K562 (cell line): ENCODE results near the gene MRPL40. TPM values are rescaled to one million over a fixed set of nuclear protein-coding genes. Genes with fewer than 3 reads are reported as not detected.

Experiments used
- ERF ChIP-seq: fragments of 450-650 bp; formaldehyde crosslinking; IDR thresholded peaks from 2 replicates; pipeline ENCODE4 v1.4.0; 2020; ENCODE audit warnings: mild to moderate bottlenecking, mixed read lengths
- FOXP1 ChIP-seq: sonication (generic); formaldehyde crosslinking; IDR thresholded peaks from 2 replicates; pipeline ENCODE4 v1.8.0; 2022; ENCODE audit warnings: mild to moderate bottlenecking, missing genetic modification reagents
- HMG20B ChIP-seq: fragments of 250-450 bp; sonication (Bioruptor Pico); IDR thresholded peaks from 2 replicates; pipeline ENCODE4 v1.5.0; 2021; ENCODE audit warnings: mild to moderate bottlenecking
- HNRNPH1 ChIP-seq: fragments of 200-400 bp; formaldehyde crosslinking; optimal IDR thresholded peaks from 2 replicates; pipeline ENCODE3; 2017; ENCODE audit warnings: low read depth, mild to moderate bottlenecking, low read length, moderate library complexity
- JUND ChIP-seq, 2 experiments: IDR thresholded peaks; 2 replicates in 1 of 2; 3 replicates in 1 of 2; pipeline ENCODE4 v1.6.1; 2011; ENCODE audit warnings: borderline replicate concordance in 2 of 2, low read depth in 2 of 2, low read length in 2 of 2, improper control_type of control experiment in 1 of 2, missing biosample characterization in 1 of 2, missing genetic modification characterization in 1 of 2, missing genetic modification reagents in 1 of 2
- LEF1 ChIP-seq: fragments of 450-650 bp; IDR thresholded peaks from 2 replicates; pipeline ENCODE4 v1.6.1; 2016; ENCODE audit warnings: mild to moderate bottlenecking
- MTF1 ChIP-seq: fragments of 250-450 bp; sonication (Bioruptor Pico); IDR thresholded peaks from 2 replicates; pipeline ENCODE4 v1.9.0; 2021; ENCODE audit warnings: moderate library complexity, mild to moderate bottlenecking, inconsistent platforms, borderline replicate concordance
- NFATC3 ChIP-seq: fragments of 450-650 bp; IDR thresholded peaks from 2 replicates; pipeline ENCODE4 v1.6.1; 2017; ENCODE audit warnings: mild to moderate bottlenecking
- NR2F6 ChIP-seq: fragments of 450-650 bp; formaldehyde crosslinking; IDR thresholded peaks from 2 replicates; pipeline ENCODE4 v1.4.0; 2020; ENCODE audit warnings: mild to moderate bottlenecking
- OTX1 ChIP-seq: fragments of 450-650 bp; formaldehyde crosslinking; IDR thresholded peaks from 2 replicates; pipeline ENCODE4 v1.4.0; 2022; ENCODE audit warnings: mild to moderate bottlenecking
- PCBP1 ChIP-seq: fragments of 200-400 bp; formaldehyde crosslinking; IDR thresholded peaks from 2 replicates; pipeline ENCODE4 v1.6.1; 2018; ENCODE audit warnings: mild to moderate bottlenecking, low read depth, low read length; ENCODE audit not compliant: poor library complexity, severe bottlenecking
- PYGO2 ChIP-seq: fragments of 450-650 bp; IDR thresholded peaks from 2 replicates; pipeline ENCODE4 v1.6.1; 2016; ENCODE audit warnings: mild to moderate bottlenecking, missing genetic modification characterization, moderate library complexity, missing compliant biosample characterization
- RAD21 ChIP-seq, 2 experiments: fragments of 250-450 bp in 1 of 2; fragments of 450-650 bp in 1 of 2; sonication (Bioruptor Pico) in 1 of 2; formaldehyde crosslinking in 1 of 2; IDR thresholded peaks in 1 of 2; conservative IDR thresholded peaks in 1 of 2; 2 replicates each; pipeline versions ENCODE4 v1.4.0 to v1.8.0; 2020 to 2022; ENCODE audit warnings: mild to moderate bottlenecking in 2 of 2, moderate library complexity in 1 of 2
- RAD51 ChIP-seq: fragments of 450-650 bp; IDR thresholded peaks from 2 replicates; pipeline ENCODE4 v1.7.1; 2016; ENCODE audit warnings: low read depth, mild to moderate bottlenecking, borderline replicate concordance
- TRIM28 ChIP-seq: fragments of 450-650 bp; IDR thresholded peaks from 2 replicates; pipeline ENCODE4 v1.6.1; 2017
- ZEB2 ChIP-seq: fragments of 450-650 bp; IDR thresholded peaks from 2 replicates; pipeline ENCODE4 v1.6.1; 2016
- ZNF445 ChIP-seq: fragments of 250-450 bp; sonication (Bioruptor Pico); IDR thresholded peaks from 2 replicates; pipeline ENCODE4 v1.4.0; 2020; ENCODE audit warnings: low read depth, mild to moderate bottlenecking, moderate library complexity
- ZNF586 ChIP-seq: fragments of 450-650 bp; formaldehyde crosslinking; conservative IDR thresholded peaks from 2 replicates; pipeline ENCODE4 v1.4.0; 2020; ENCODE audit warnings: mild to moderate bottlenecking, moderate library complexity
- polyA plus RNA-seq, 8 experiments: library from polyadenylated mRNA; depleted of rRNA in 4 of 8; stranded (reverse) in 5 of 8; unstranded in 3 of 8; fragments of >200 nt; fragmentation: Nextera tagmentation in 2 of 8; fragmentation: Illumina TruSeq in 1 of 8; extraction: Ambion mirVana in 2 of 8; extraction: Trizol in 1 of 8; gene quantifications; 2 replicates each; pipeline versions ENCODE4 v1.2.1 to v1.2.3, GENCODE V29; 2011 to 2014; ENCODE audit warnings: inconsistent platforms in 1 of 8, missing spikeins in 1 of 8
- total RNA-seq, 7 experiments: library from RNA; depleted of rRNA in 6 of 7; stranded (reverse); fragments of >200 nt in 6 of 7; fragmentation: Illumina TruSeq in 2 of 7; extraction: Trizol in 2 of 7; gene quantifications; 2 replicates each; pipeline versions ENCODE4 v1.2.1 to v1.2.3, GENCODE V29; 2011 to 2021; ENCODE audit warnings: low replicate concordance in 1 of 7
- TF ChIP-seq, protein P1 (sequence below): fragments of 250-450 bp; sonication (Bioruptor Pico); IDR thresholded peaks from 2 replicates; pipeline ENCODE4 v1.5.0; 2021
- TF ChIP-seq, protein P2 (sequence below): IDR thresholded peaks from 2 replicates; pipeline ENCODE4 v1.6.1; 2016; ENCODE audit warnings: missing genetic modification characterization, missing compliant biosample characterization
- TF ChIP-seq, protein P3 (sequence below): fragments of 250-450 bp; sonication (Bioruptor Pico); IDR thresholded peaks from 2 replicates; pipeline ENCODE4 v1.4.0; 2020
- TF ChIP-seq, protein P4 (sequence below): sonication (generic); formaldehyde crosslinking; IDR thresholded peaks from 2 replicates; pipeline ENCODE4 v1.8.0; 2022; ENCODE audit warnings: mild to moderate bottlenecking, missing genetic modification reagents, borderline replicate concordance

The MRPL40 gene
- total and polyA plus RNA-seq, 9 of the 15 experiments (the other 6 are each of a cell fraction or from before 2014, with no cell fraction given) = 132 to 652 (median 208) TPM

DNA sequence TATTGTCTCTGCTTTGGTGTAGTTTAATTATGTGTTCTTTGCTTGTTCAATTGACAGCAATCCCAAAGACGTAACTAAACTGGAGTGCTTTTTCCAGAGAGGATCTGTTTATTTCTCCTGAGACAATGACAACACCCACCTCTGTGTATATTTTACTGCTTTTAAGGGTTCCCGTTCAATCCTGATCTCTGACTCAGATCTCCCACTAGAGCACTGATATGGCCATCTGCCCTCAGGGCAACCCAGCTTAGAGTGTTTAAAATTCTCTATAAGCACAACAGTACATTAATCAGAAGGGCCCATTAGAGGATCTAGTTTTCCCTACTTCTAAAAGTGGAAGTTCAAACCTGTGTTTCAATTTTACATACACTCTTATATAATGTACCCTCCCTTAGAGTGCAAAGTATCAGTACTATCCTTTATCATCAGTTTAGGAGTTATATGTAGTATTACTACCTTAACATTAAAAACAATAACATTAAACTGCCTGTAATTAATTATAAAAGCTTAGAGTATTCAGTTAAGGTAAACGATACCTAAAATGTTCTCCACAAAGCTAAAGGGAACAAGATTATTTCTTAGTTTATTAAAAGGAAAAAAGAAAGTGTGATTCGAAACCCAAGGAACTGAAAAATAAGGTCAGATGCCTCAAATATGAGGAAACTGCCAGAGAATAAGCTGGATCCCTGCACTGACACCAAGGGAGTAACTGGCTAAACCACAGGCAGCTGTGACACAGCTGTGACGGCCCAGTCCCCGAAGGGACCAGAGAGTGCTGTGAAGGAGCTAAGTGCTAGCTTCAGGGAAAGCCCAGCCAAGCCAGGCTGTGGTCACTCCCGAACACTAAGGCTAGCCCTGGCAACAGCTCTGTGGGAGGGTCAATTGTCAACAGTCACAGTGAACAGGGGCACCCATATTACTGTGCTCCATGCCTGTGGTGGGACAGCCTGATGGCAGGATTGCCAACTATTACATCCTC lies 31.4 kb downstream of the MRPL40 start (continued):
- TF ChIP-seq, protein P1, sequence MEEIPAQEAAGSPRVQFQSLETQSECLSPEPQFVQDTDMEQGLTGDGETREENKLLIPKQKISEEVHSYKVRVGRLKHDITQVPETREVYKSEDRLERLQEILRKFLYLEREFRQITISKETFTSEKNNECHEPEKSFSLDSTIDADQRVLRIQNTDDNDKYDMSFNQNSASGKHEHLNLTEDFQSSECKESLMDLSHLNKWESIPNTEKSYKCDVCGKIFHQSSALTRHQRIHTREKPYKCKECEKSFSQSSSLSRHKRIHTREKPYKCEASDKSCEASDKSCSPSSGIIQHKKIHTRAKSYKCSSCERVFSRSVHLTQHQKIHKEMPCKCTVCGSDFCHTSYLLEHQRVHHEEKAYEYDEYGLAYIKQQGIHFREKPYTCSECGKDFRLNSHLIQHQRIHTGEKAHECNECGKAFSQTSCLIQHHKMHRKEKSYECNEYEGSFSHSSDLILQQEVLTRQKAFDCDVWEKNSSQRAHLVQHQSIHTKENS = no peak
- TF ChIP-seq ZEB2 (no peak), RAD51 (no peak), TRIM28 (no peak), ERF (no peak), FOXP1 (CRISPR knock-in tag) (no peak), OTX1 (no peak), JUND (IDR thresholded peaks at IDR 0.05; ENCODE audit: borderline replicate concordance, low read depth, low read length) (peak; percentile 87), JUND (tag; IDR thresholded peaks at IDR 0.05; ENCODE audit: borderline replicate concordance, low read depth, low read length) (peak; percentile 88; the same call in 2 of the 3 replicates), NFATC3 (no peak), PYGO2 (tag) (no peak), MTF1 (CRISPR knock-in tag) (no peak), ZNF445 (CRISPR knock-in tag) (no peak), RAD21 (CRISPR knock-in tag; conservative IDR thresholded peaks at IDR 0.05 in 1 of 2, IDR thresholded peaks at IDR 0.05 in 1 of 2) (0 out of 4 replicates have a peak, but pooled peaks of 1 of the 2 experiments have one; percentile 13), HNRNPH1 (no peak), LEF1 (no peak), HMG20B (CRISPR knock-in tag) (no peak), NR2F6 (CRISPR knock-in tag) (no peak), ZNF586 (no peak), PCBP1 (no peak)
- TF ChIP-seq, protein P2, sequence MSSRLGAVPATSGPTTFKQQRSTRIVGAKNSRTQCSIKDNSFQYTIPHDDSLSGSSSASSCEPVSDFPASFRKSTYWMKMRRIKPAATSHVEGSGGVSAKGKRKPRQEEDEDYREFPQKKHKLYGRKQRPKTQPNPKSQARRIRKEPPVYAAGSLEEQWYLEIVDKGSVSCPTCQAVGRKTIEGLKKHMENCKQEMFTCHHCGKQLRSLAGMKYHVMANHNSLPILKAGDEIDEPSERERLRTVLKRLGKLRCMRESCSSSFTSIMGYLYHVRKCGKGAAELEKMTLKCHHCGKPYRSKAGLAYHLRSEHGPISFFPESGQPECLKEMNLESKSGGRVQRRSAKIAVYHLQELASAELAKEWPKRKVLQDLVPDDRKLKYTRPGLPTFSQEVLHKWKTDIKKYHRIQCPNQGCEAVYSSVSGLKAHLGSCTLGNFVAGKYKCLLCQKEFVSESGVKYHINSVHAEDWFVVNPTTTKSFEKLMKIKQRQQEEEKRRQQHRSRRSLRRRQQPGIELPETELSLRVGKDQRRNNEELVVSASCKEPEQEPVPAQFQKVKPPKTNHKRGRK = no peak
- TF ChIP-seq, protein P3, sequence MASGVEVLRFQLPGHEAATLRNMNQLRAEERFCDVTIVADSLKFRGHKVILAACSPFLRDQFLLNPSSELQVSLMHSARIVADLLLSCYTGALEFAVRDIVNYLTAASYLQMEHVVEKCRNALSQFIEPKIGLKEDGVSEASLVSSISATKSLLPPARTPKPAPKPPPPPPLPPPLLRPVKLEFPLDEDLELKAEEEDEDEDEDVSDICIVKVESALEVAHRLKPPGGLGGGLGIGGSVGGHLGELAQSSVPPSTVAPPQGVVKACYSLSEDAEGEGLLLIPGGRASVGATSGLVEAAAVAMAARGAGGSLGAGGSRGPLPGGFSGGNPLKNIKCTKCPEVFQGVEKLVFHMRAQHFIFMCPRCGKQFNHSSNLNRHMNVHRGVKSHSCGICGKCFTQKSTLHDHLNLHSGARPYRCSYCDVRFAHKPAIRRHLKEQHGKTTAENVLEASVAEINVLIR (CRISPR knock-in tag) = no peak
- TF ChIP-seq, protein P4, sequence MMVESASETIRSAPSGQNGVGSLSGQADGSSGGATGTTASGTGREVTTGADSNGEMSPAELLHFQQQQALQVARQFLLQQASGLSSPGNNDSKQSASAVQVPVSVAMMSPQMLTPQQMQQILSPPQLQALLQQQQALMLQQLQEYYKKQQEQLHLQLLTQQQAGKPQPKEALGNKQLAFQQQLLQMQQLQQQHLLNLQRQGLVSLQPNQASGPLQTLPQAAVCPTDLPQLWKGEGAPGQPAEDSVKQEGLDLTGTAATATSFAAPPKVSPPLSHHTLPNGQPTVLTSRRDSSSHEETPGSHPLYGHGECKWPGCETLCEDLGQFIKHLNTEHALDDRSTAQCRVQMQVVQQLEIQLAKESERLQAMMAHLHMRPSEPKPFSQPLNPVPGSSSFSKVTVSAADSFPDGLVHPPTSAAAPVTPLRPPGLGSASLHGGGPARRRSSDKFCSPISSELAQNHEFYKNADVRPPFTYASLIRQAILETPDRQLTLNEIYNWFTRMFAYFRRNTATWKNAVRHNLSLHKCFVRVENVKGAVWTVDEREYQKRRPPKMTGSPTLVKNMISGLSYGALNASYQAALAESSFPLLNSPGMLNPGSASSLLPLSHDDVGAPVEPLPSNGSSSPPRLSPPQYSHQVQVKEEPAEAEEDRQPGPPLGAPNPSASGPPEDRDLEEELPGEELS (CRISPR knock-in tag) = no peak
